ENCODE results near the gene TBC1D10A.
A peak's percentile ranks its signal among the peaks of the same experiment; 100 is the strongest.

TBC1D10A gene

GRCh38 chr22:30260276-30260675 lies 66.5 kb downstream of the TBC1D10A start:
- Histone ChIP-seq H3K27me3 (ENCODE audit: low read depth, low read length) (no peaks in the 10 kb centered on the region), H3K4me1 (ENCODE audit: control insufficient read depth in 1 of 2, insufficient read depth in 2 of 2, low read length in 2 of 2) (peaks cover 0 to 14% of the 10 kb centered on the region in 2 donors), H3K27ac (ENCODE audit: low read length) (no peak overlapping the region), H3K36me3 (ENCODE audit: control insufficient read depth in 1 of 2, insufficient read depth in 2 of 2, low read length in 2 of 2) (no peaks in the 10 kb centered on the region), H3K4me3 (ENCODE audit: low read depth in 1 of 2, low read length in 2 of 2) (no peak overlapping the region), H3K9me3 (ENCODE audit: control insufficient read depth in 1 of 2, low read length in 2 of 2) (no peaks in the 10 kb centered on the region)

GRCh38 chr22:30254314-30254713 lies 72.4 kb downstream of the TBC1D10A start:
- Histone ChIP-seq H3K36me3 (ENCODE audit: control insufficient read depth in 1 of 2, insufficient read depth in 2 of 2, low read length in 2 of 2) (no peaks in the 10 kb centered on the region), H3K4me1 (ENCODE audit: control insufficient read depth in 1 of 2, insufficient read depth in 2 of 2, low read length in 2 of 2) (peaks cover 9 to 16% of the 10 kb centered on the region in 2 donors), H3K4me3 (ENCODE audit: low read depth in 1 of 2, low read length in 2 of 2) (no peak overlapping the region), H3K27ac (ENCODE audit: low read length) (no peak overlapping the region), H3K9me3 (ENCODE audit: control insufficient read depth in 1 of 2, low read length in 2 of 2) (no peaks in the 10 kb centered on the region), H3K27me3 (ENCODE audit: low read depth, low read length) (no peaks in the 10 kb centered on the region)

- Histone ChIP-seq H3K9me3 (ENCODE audit: control insufficient read depth in 1 of 2, low read length in 2 of 2) (no peaks in the 10 kb centered on the region), H3K4me3 (ENCODE audit: low read depth in 1 of 2, low read length in 2 of 2) (no peak overlapping the region), H3K4me1 (ENCODE audit: control insufficient read depth in 1 of 2, insufficient read depth in 2 of 2, low read length in 2 of 2) (peaks cover 9 to 16% of the 10 kb centered on the region in 2 donors), H3K27me3 (ENCODE audit: low read depth, low read length) (no peaks in the 10 kb centered on the region), H3K36me3 (ENCODE audit: control insufficient read depth in 1 of 2, insufficient read depth in 2 of 2, low read length in 2 of 2) (no peaks in the 10 kb centered on the region), H3K27ac (ENCODE audit: low read length) (peak overlapping the region; percentile 19)
These were observed 73.4 kb downstream of the TBC1D10A start for GRCh38 chr22:30253205-30253852.

- H3K27me3 ChIP-seq (ENCODE audit: low read depth, low read length) = no peaks in the 10 kb centered on the region
- no peaks in the 10 kb centered on the region for H3K9me3 ChIP-seq (ENCODE audit: control insufficient read depth in 1 of 2, low read length in 2 of 2)
- no peak overlapping the region for H3K4me3 ChIP-seq (ENCODE audit: low read depth in 1 of 2, low read length in 2 of 2)
- H3K36me3 ChIP-seq (ENCODE audit: control insufficient read depth in 1 of 2, insufficient read depth in 2 of 2, low read length in 2 of 2) = no peaks in the 10 kb centered on the region
- H3K4me1 ChIP-seq (ENCODE audit: control insufficient read depth in 1 of 2, insufficient read depth in 2 of 2, low read length in 2 of 2) = peaks cover 9 to 16% of the 10 kb centered on the region in 2 donors
- peak overlapping the region; percentile 19 for H3K27ac ChIP-seq (ENCODE audit: low read length)
These were observed 74.1 kb downstream of the TBC1D10A start for GRCh38 chr22:30252411-30253204.

- no peaks in the 10 kb centered on the region for H3K36me3 ChIP-seq (ENCODE audit: control insufficient read depth in 1 of 2, insufficient read depth in 2 of 2, low read length in 2 of 2)
- H3K9me3 ChIP-seq (ENCODE audit: control insufficient read depth in 1 of 2, low read length in 2 of 2) = no peaks in the 10 kb centered on the region
- H3K27ac ChIP-seq (ENCODE audit: low read length) = no peak overlapping the region
- H3K27me3 ChIP-seq (ENCODE audit: low read depth, low read length) = no peaks in the 10 kb centered on the region
- no peak overlapping the region for H3K4me3 ChIP-seq (ENCODE audit: low read depth in 1 of 2, low read length in 2 of 2)
- peaks cover 12 to 20% of the 10 kb centered on the region in 2 donors for H3K4me1 ChIP-seq (ENCODE audit: control insufficient read depth in 1 of 2, insufficient read depth in 2 of 2, low read length in 2 of 2)
These were observed 75.0 kb downstream of the TBC1D10A start for GRCh38 chr22:30251711-30252110.

- Histone ChIP-seq H3K27me3 (ENCODE audit: low read depth, low read length) (no peaks in the 10 kb centered on the region), H3K27ac (ENCODE audit: low read length) (no peak overlapping the region), H3K9me3 (ENCODE audit: control insufficient read depth in 1 of 2, low read length in 2 of 2) (no peaks in the 10 kb centered on the region), H3K4me1 (ENCODE audit: control insufficient read depth in 1 of 2, insufficient read depth in 2 of 2, low read length in 2 of 2) (peaks cover 12 to 16% of the 10 kb centered on the region in 2 donors), H3K4me3 (ENCODE audit: low read depth in 1 of 2, low read length in 2 of 2) (no peak overlapping the region), H3K36me3 (ENCODE audit: control insufficient read depth in 1 of 2, insufficient read depth in 2 of 2, low read length in 2 of 2) (no peaks in the 10 kb centered on the region)
These were observed 76.0 kb downstream of the TBC1D10A start for GRCh38 chr22:30250661-30251267.

- H3K4me1 ChIP-seq (ENCODE audit: control insufficient read depth in 1 of 2, insufficient read depth in 2 of 2, low read length in 2 of 2) = peaks cover 12 to 18% of the 10 kb centered on the region in 2 donors
These were observed 76.6 kb downstream of the TBC1D10A start for GRCh38 chr22:30250039-30250565.

GRCh38 chr22:30249049-30250038 lies 77.4 kb downstream of the TBC1D10A start:
- Histone ChIP-seq H3K36me3 (ENCODE audit: control insufficient read depth in 1 of 2, insufficient read depth in 2 of 2, low read length in 2 of 2) (no peaks in the 10 kb centered on the region), H3K4me3 (ENCODE audit: low read depth in 1 of 2, low read length in 2 of 2) (no peak overlapping the region), H3K4me1 (ENCODE audit: control insufficient read depth in 1 of 2, insufficient read depth in 2 of 2, low read length in 2 of 2) (peaks cover 12 to 18% of the 10 kb centered on the region in 2 donors), H3K27me3 (ENCODE audit: low read depth, low read length) (no peaks in the 10 kb centered on the region), H3K27ac (ENCODE audit: low read length) (no peak overlapping the region), H3K9me3 (ENCODE audit: control insufficient read depth in 1 of 2, low read length in 2 of 2) (no peaks in the 10 kb centered on the region)

More at GRCh38 chr22:30250039-30250565, 76.6 kb downstream of the TBC1D10A start:
- Histone ChIP-seq H3K27me3 (ENCODE audit: low read depth, low read length) (no peaks in the 10 kb centered on the region), H3K9me3 (ENCODE audit: control insufficient read depth in 1 of 2, low read length in 2 of 2) (no peaks in the 10 kb centered on the region), H3K4me3 (ENCODE audit: low read depth in 1 of 2, low read length in 2 of 2) (no peak overlapping the region), H3K36me3 (ENCODE audit: control insufficient read depth in 1 of 2, insufficient read depth in 2 of 2, low read length in 2 of 2) (no peaks in the 10 kb centered on the region), H3K27ac (ENCODE audit: low read length) (no peak overlapping the region)

- Histone ChIP-seq H3K27ac (ENCODE audit: low read length) (no peak overlapping the region), H3K36me3 (ENCODE audit: control insufficient read depth in 1 of 2, insufficient read depth in 2 of 2, low read length in 2 of 2) (peaks cover 0 to 2% of the 10 kb centered on the region in 2 donors), H3K4me3 (ENCODE audit: low read depth in 1 of 2, low read length in 2 of 2) (peak overlapping the region in 1 of 2 donors; percentile 16), H3K27me3 (ENCODE audit: low read depth, low read length) (peaks cover 4% of the 10 kb centered on the region), H3K9me3 (ENCODE audit: control insufficient read depth in 1 of 2, low read length in 2 of 2) (no peaks in the 10 kb centered on the region), H3K4me1 (ENCODE audit: control insufficient read depth in 1 of 2, insufficient read depth in 2 of 2, low read length in 2 of 2) (peaks cover 9 to 18% of the 10 kb centered on the region in 2 donors)
These were observed 78.3 kb downstream of the TBC1D10A start for GRCh38 chr22:30248484-30248883.

GRCh38 chr22:30247974-30248373 lies 78.8 kb downstream of the TBC1D10A start:
- Histone ChIP-seq H3K9me3 (ENCODE audit: control insufficient read depth in 1 of 2, low read length in 2 of 2) (no peaks in the 10 kb centered on the region), H3K4me1 (ENCODE audit: control insufficient read depth in 1 of 2, insufficient read depth in 2 of 2, low read length in 2 of 2) (peaks cover 7 to 17% of the 10 kb centered on the region in 2 donors), H3K36me3 (ENCODE audit: control insufficient read depth in 1 of 2, insufficient read depth in 2 of 2, low read length in 2 of 2) (peaks cover 0 to 6% of the 10 kb centered on the region in 2 donors), H3K4me3 (ENCODE audit: low read depth in 1 of 2, low read length in 2 of 2) (peak overlapping the region in 1 of 2 donors; percentile 16), H3K27ac (ENCODE audit: low read length) (no peak overlapping the region), H3K27me3 (ENCODE audit: low read depth, low read length) (peaks cover 4% of the 10 kb centered on the region)

Data from muscle layer of duodenum (tissue), 2 donors.